ENCODE measurements around the gene EXPH5.
A peak's percentile ranks its signal among the peaks of the same experiment; 100 is the strongest.
"Not testable (repeated sequence)": the region's sequence is repeated elsewhere in the genome, so short reads cannot be mapped to it uniquely, and the experiment has no call there.

Gene EXPH5

GRCh38 chr11:108592591-108593213, 866 bp downstream of the EXPH5 start:
- Histone ChIP-seq H3K27ac (no peak overlapping the region), H3K4me3 (ENCODE audit: low read depth, low read length) (peak overlapping the region; percentile 69), H3K27me3 (replicated peaks) (peaks cover 1% of the 10 kb centered on the region), H3K36me3 (replicated peaks) (no peaks in the 10 kb centered on the region)
- TF ChIP-seq CTCF (IDR thresholded peaks at IDR 0.05; ENCODE audit: low read depth, low read length, missing control alignments), result no peak
- no peak for DNase-seq
- in situ Hi-C loops (cut with HindIII; ENCODE audit: low pct_ligation_motif_present, low sequenced_read_pairs), result no loop called here

- TF ChIP-seq CTCF (IDR thresholded peaks at IDR 0.05; ENCODE audit: low read depth, low read length, missing control alignments), result no peak
Measured at GRCh38 chr11:108591893-108592292, 1.7 kb downstream of the EXPH5 start.

GRCh38 chr11:108589136-108589535, 4.4 kb downstream of the EXPH5 start:
- Histone ChIP-seq H3K4me3 (ENCODE audit: low read depth, low read length) (no peak overlapping the region), H3K27ac (no peak overlapping the region), H3K27me3 (replicated peaks) (peaks cover 1% of the 10 kb centered on the region), H3K36me3 (replicated peaks) (no peaks in the 10 kb centered on the region)
- DNase-seq, result no peak
- TF ChIP-seq CTCF (IDR thresholded peaks at IDR 0.05; ENCODE audit: low read depth, low read length, missing control alignments), result no peak
- in situ Hi-C loops (cut with HindIII; ENCODE audit: low pct_ligation_motif_present, low sequenced_read_pairs), result no loop called here

More at GRCh38 chr11:108591893-108592292, 1.7 kb downstream of the EXPH5 start:
- in situ Hi-C loops (cut with HindIII; ENCODE audit: low pct_ligation_motif_present, low sequenced_read_pairs), result no loop called here
- H3K4me3 ChIP-seq (ENCODE audit: low read depth, low read length), result no peak overlapping the region
- peaks cover 1% of the 10 kb centered on the region for H3K27me3 ChIP-seq (replicated peaks)
- DNase-seq, result no peak
- H3K27ac ChIP-seq, result no peak overlapping the region
- H3K36me3 ChIP-seq (replicated peaks), result no peaks in the 10 kb centered on the region

- TF ChIP-seq CTCF (IDR thresholded peaks at IDR 0.05; ENCODE audit: low read depth, low read length, missing control alignments), result no peak
- DNase-seq, result no peak
- Histone ChIP-seq H3K36me3 (replicated peaks) (no peaks in the 10 kb centered on the region), H3K4me3 (ENCODE audit: low read depth, low read length) (no peak overlapping the region), H3K27ac (no peak overlapping the region), H3K27me3 (replicated peaks) (peaks cover 1% of the 10 kb centered on the region)
- in situ Hi-C loops (cut with HindIII; ENCODE audit: low pct_ligation_motif_present, low sequenced_read_pairs), result no loop called here
Measured at GRCh38 chr11:108588287-108588686, 5.3 kb downstream of the EXPH5 start.

- Histone ChIP-seq H3K27ac (no peak overlapping the region), H3K36me3 (replicated peaks) (no peaks in the 10 kb centered on the region), H3K4me3 (ENCODE audit: low read depth, low read length) (no peak overlapping the region), H3K27me3 (replicated peaks) (peaks cover 1% of the 10 kb centered on the region)
- TF ChIP-seq CTCF (IDR thresholded peaks at IDR 0.05; ENCODE audit: low read depth, low read length, missing control alignments), result no peak
- in situ Hi-C loops (cut with HindIII; ENCODE audit: low pct_ligation_motif_present, low sequenced_read_pairs), result no loop called here
- no peak for DNase-seq
Measured at GRCh38 chr11:108587109-108587508, 6.5 kb downstream of the EXPH5 start.

GRCh38 chr11:108586600-108586999, 7.0 kb downstream of the EXPH5 start:
- Histone ChIP-seq H3K27ac (no peak overlapping the region), H3K4me3 (ENCODE audit: low read depth, low read length) (no peak overlapping the region), H3K36me3 (replicated peaks) (no peaks in the 10 kb centered on the region), H3K27me3 (replicated peaks) (no peaks in the 10 kb centered on the region)
- in situ Hi-C loops (cut with HindIII; ENCODE audit: low pct_ligation_motif_present, low sequenced_read_pairs), result no loop called here
- no peak for TF ChIP-seq CTCF (IDR thresholded peaks at IDR 0.05; ENCODE audit: low read depth, low read length, missing control alignments)
- no peak for DNase-seq

GRCh38 chr11:108586185-108586584, 7.4 kb downstream of the EXPH5 start:
- H3K36me3 ChIP-seq (replicated peaks); H3K27ac ChIP-seq; in situ Hi-C loops (cut with HindIII; ENCODE audit: low pct_ligation_motif_present, low sequenced_read_pairs); H3K4me3 ChIP-seq (ENCODE audit: low read depth, low read length); H3K27me3 ChIP-seq (replicated peaks); DNase-seq: not testable (repeated sequence)

All from brain microvascular endothelial cell (primary cell).